HUES6 (cell line): ENCODE data around the gene USP31.
A peak's percentile ranks its signal among the peaks of the same experiment; 100 is the strongest.
"Not testable (repeated sequence)": the region's sequence is repeated elsewhere in the genome, so short reads cannot be mapped to it uniquely, and the experiment has no call there.

Experiments used
- H3K27ac ChIP-seq: 2 replicates; pipeline ENCODE4 v1.7.0; 2013; ENCODE audit warnings: low read depth, mild to moderate bottlenecking, low read length, inconsistent platforms
- H3K27me3 ChIP-seq: 2 replicates; pipeline ENCODE4 v1.6.1; 2013; ENCODE audit warnings: low read length; ENCODE audit not compliant: control insufficient read depth, insufficient read depth
- H3K36me3 ChIP-seq: 2 replicates; pipeline ENCODE4 v1.6.1; 2013; ENCODE audit warnings: low read length; ENCODE audit not compliant: control insufficient read depth, insufficient read depth
- H3K4me1 ChIP-seq: 2 replicates; pipeline ENCODE4 v1.6.1; 2013; ENCODE audit warnings: low read length; ENCODE audit not compliant: control insufficient read depth, insufficient read depth
- H3K4me3 ChIP-seq: 2 replicates; pipeline ENCODE4 v1.5.1; 2013; ENCODE audit warnings: low read depth, low read length
- H3K9ac ChIP-seq: one replicate; pipeline ENCODE4 v1.6.1; 2013; ENCODE audit warnings: mild to moderate bottlenecking, low read length
- H3K9me3 ChIP-seq: 2 replicates; pipeline ENCODE4 v1.6.1; 2013; ENCODE audit warnings: low read depth, low read length; ENCODE audit not compliant: control insufficient read depth, insufficient read depth

Gene USP31

DNA sequence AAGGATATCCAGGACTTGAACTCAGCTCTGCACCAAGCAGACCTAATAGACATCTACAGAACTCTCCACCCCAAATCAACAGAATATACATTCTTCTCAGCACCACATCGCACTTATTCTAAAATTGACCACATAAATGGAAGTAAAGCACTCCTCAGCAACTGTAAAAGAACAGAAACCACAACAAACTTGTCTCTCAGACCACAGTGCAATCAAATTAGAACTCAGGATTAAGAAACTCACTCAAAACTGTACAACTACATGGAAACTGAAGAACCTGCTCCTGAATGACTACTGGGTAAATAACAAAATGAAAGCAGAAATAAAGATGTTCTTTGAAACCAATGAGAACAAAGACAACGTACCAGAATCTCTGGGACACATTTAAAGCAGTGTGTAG is 52.8 kb downstream of the USP31 start:
- not testable (repeated sequence) for H3K4me3 ChIP-seq, H3K27ac ChIP-seq, H3K9me3 ChIP-seq, H3K4me1 ChIP-seq, H3K27me3 ChIP-seq, H3K9ac ChIP-seq
- peaks cover 17% of the 10 kb centered on the region for H3K36me3 ChIP-seq

DNA sequence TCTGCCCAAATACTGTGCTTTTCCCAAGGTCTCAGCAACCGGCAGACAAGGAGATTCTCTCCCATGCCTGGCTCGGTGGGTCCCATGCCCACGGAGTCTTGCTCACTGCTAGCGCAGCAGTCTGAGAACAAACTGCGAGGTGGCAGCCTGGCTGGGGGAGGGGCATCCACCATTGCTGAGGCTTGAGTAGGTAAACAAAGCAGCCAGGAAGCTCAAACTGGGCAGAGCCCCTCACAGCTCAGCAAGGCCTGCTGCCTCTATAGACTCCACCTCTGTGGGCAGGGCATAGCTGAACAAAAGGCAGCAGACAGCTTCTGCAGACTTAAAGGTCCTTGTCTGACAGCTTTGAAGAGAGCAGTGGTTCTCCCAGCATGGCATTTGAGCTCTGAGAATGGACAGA is 55.1 kb downstream of the USP31 start:
- not testable (repeated sequence) for H3K27ac ChIP-seq, H3K4me3 ChIP-seq, H3K9me3 ChIP-seq, H3K27me3 ChIP-seq, H3K9ac ChIP-seq, H3K4me1 ChIP-seq, H3K36me3 ChIP-seq

DNA sequence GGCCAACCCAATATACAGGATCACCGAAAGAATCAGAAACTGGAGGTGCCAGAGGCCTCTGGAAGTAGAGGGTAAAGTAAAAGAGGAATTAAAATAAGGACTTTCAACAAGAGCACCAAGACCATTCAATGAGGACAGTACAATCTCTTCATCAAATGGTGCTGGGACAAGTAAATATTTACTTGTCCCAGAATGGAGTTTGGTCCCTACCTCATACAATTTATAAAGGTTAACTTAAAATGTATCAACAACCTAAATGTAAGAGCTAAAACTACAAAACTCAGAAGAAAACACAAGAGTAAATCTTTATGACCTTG is 56.5 kb downstream of the USP31 start:
- H3K4me1 ChIP-seq = no peaks in the 10 kb centered on the region
- H3K9ac ChIP-seq = no peak overlapping the region
- no peaks in the 10 kb centered on the region for H3K27me3 ChIP-seq
- H3K27ac ChIP-seq = no peak overlapping the region
- no peak overlapping the region for H3K4me3 ChIP-seq
- no peaks in the 10 kb centered on the region for H3K9me3 ChIP-seq
- peaks cover 11% of the 10 kb centered on the region; the same call in 1 of the 2 replicates for H3K36me3 ChIP-seq

DNA sequence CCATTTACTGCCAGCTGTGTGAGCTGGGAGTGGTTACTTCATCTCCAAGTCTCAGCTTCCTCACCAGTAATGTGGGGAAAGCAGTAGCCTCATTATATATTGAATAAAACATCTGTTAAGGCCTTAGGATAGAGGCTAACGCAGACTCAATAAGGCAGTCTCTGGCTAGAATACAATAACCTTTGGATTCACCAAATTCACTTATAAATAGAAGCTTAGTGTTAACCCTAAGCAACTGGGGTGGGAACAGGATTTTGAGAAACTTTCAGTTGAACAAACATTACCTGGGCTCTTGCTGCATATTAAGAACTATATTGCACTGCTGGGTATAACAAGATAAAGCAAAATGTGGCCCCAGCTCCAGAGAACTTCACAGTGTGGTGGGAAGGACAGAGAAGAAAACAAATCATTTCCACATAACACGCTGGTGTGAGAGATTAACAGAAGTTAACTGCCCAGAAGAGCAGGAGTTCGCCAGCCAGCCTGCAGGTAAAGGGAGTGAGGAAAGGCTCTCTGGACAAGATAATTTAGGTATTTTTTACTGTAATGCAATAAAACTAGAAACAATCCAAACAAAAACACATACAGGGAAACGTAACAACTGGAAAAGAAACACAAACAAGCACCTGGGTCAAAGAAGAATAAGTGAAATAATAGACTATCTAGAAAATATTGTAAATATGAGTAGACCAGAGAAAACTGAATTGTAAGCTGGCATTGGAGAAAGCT is 57.0 kb downstream of the USP31 start:
- peaks cover 11% of the 10 kb centered on the region; the same call in 1 of the 2 replicates for H3K36me3 ChIP-seq
- no peaks in the 10 kb centered on the region for H3K9me3 ChIP-seq
- H3K9ac ChIP-seq = no peak overlapping the region
- H3K27ac ChIP-seq = no peak overlapping the region
- no peak overlapping the region for H3K4me3 ChIP-seq
- no peaks in the 10 kb centered on the region for H3K4me1 ChIP-seq
- H3K27me3 ChIP-seq = no peaks in the 10 kb centered on the region

DNA sequence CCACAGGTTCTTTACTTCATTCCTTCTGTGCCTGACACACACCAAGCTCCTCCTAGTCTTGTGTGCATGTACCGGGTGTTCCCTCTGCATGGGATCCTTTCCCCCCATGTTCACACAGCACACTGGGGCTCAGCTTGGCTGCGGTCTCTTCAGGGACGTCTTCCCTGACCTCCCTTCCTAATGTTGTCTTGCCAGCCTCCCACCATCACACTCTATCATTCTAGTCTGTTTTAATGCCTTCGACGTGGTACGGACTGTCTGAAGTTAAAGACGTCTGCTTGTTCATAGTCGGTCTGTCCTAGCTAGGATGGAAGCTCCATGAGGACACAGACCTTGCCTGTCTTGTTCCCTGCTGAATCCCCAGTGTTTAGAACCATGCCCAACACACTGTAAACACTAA is 60.1 kb downstream of the USP31 start:
- Histone ChIP-seq H3K36me3 (peaks cover 16% of the 10 kb centered on the region), H3K27me3 (no peaks in the 10 kb centered on the region), H3K4me1 (peaks cover 11% of the 10 kb centered on the region), H3K4me3 (no peak overlapping the region), H3K9me3 (no peaks in the 10 kb centered on the region), H3K9ac (no peak overlapping the region), H3K27ac (no peak overlapping the region)

DNA sequence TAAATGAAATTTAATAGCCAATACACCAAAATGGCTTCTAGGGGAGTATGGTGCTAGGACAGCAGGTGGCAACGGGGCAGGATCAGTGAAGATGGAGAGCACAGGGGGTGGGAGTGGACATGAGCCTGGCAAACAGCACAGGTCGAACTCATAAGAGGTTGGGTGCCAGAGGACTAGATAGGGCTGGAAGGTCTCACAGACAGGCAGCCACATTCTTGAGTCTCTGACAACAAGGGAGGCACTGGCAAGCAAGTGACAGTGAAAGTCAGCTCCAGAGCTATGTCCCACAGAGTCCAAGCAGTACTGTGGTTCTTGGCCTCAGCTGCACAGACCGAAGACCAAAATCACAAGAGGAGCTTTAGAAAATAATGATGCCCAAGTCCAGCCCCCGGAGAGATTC is 61.2 kb downstream of the USP31 start:
- H3K36me3 ChIP-seq = peaks cover 19% of the 10 kb centered on the region
- H3K27ac ChIP-seq = no peak overlapping the region
- H3K4me3 ChIP-seq = no peak overlapping the region
- peaks cover 11% of the 10 kb centered on the region for H3K4me1 ChIP-seq
- H3K9me3 ChIP-seq = no peaks in the 10 kb centered on the region
- H3K27me3 ChIP-seq = no peaks in the 10 kb centered on the region
- no peak overlapping the region for H3K9ac ChIP-seq

DNA sequence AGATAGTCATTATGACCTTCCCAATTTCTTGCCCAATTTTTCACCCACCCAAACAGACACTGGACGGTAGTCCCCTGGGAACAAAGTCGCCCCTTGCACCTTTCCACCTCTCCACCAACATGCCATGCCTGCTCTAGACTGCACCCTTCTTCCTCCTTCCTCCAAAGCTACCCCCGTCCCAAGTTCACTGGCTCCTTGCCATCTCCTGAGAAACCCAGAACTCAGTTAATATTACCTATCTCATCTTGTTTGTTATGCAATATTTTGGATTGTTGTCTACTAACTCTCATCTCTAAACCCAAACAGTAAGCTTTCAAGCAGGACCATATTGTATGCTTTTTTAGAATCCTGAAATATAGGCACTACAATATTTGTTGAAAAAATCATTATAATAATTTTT is 63.3 kb downstream of the USP31 start:
- no peaks in the 10 kb centered on the region for H3K27me3 ChIP-seq
- H3K9me3 ChIP-seq = no peaks in the 10 kb centered on the region
- H3K9ac ChIP-seq = no peak overlapping the region
- H3K36me3 ChIP-seq = peaks cover 34% of the 10 kb centered on the region
- no peak overlapping the region for H3K27ac ChIP-seq
- peaks cover 19% of the 10 kb centered on the region for H3K4me1 ChIP-seq
- H3K4me3 ChIP-seq = no peak overlapping the region

DNA sequence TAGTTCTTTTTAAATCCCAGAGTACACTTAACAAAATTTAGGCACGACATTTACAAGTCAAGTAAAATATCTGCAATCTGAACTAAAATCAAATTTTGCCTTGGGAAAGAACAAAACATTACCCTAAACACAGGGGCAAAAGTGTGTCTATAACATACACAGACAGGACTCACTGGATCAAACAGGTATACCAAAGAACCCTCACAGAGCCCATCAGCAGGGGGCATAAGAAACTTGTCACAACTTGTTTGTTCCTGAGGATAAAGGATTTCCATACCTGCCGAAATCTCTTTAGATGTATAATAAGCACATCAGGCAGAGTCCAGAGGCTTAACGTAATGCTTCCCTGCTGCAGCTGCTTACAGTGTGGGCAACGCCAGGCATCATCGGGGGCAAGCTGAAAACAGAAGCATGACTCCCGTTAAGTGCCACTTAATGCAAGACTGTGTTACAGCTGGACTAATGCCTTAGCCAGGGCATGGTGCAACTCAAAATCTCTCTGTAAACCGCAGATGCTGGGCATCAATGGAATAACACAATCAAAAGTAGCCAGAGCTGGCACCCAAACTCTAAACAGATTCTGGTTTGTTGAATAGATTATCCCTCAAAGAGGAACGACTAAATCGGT is 67.0 kb downstream of the USP31 start:
- Histone ChIP-seq H3K27me3 (no peaks in the 10 kb centered on the region), H3K4me1 (peaks cover 19% of the 10 kb centered on the region), H3K9ac (no peak overlapping the region), H3K4me3 (no peak overlapping the region), H3K27ac (peak overlapping the region; percentile 66; the same call in 1 of the 2 replicates), H3K9me3 (no peaks in the 10 kb centered on the region), H3K36me3 (peaks cover 44% of the 10 kb centered on the region)

DNA sequence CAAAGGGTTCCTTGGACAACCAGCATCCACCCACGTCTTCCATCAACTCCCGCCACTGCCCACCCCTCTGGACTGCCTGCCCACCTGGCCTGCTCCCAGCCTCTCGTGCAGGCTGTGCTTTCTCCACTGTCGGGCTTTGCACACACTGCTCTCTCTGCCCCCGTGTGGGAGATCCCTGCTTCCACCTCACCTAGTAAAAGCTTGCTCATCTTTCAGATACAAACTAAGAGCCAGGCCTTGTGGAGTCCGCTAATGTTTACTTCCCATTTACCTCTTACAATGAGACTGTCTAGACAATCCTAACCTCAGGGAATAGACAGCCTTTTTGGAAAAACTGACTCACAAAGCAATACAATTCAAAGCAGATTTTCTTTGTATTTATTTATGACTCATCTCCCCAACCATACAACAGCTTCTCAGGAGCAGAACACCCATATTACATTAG is 67.6 kb downstream of the USP31 start:
- no peaks in the 10 kb centered on the region for H3K9me3 ChIP-seq
- no peak overlapping the region for H3K9ac ChIP-seq
- H3K27me3 ChIP-seq = no peaks in the 10 kb centered on the region
- H3K27ac ChIP-seq = peak overlapping the region; percentile 66; the same call in 1 of the 2 replicates
- peaks cover 19% of the 10 kb centered on the region for H3K4me1 ChIP-seq
- H3K4me3 ChIP-seq = no peak overlapping the region
- peaks cover 44% of the 10 kb centered on the region for H3K36me3 ChIP-seq

DNA sequence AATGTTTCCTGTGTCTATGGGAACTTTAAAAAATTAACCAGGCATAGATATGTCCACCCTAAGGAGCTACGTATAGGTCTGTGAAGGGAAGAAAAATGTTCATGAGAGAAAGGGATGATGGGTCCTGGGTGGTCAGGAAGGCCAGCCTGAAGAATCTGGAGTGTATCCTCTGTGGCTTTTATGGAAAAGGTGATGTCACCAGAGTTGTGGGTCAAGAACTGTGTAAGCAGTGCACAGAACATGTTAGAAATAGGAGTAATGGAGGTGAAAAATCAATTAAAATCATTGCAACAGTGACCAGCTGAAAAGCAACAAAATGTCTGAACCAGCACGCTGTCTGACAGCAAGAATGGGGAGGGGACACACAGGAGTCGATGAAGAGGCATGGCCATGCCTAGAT is 68.5 kb downstream of the USP31 start:
- no peak overlapping the region for H3K27ac ChIP-seq
- H3K4me1 ChIP-seq = peaks cover 16% of the 10 kb centered on the region
- no peak overlapping the region for H3K9ac ChIP-seq
- peaks cover 44% of the 10 kb centered on the region for H3K36me3 ChIP-seq
- no peak overlapping the region for H3K4me3 ChIP-seq
- H3K27me3 ChIP-seq = no peaks in the 10 kb centered on the region
- no peaks in the 10 kb centered on the region for H3K9me3 ChIP-seq

DNA sequence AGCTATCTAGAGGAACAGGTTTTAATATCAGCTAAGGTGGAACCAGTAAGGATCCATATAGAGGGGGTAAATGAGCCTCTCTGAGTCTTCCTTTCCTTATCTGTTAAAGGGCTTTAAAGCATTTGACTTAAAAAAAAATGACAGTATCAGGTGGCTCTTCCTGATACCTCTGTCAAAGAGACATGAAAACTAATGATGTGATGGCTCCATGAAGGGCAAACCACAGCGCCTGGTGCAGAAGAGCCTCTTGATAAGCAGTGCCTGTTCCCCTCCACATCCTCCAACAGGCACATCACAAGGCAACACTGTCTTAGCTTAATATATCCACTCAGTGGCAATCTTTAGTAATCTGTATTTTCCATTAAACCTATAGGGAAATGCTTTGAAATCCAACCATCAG is 68.9 kb downstream of the USP31 start:
- no peak overlapping the region for H3K27ac ChIP-seq
- H3K9me3 ChIP-seq = no peaks in the 10 kb centered on the region
- H3K36me3 ChIP-seq = peaks cover 44% of the 10 kb centered on the region
- H3K4me3 ChIP-seq = no peak overlapping the region
- H3K27me3 ChIP-seq = no peaks in the 10 kb centered on the region
- H3K9ac ChIP-seq = no peak overlapping the region
- peaks cover 12% of the 10 kb centered on the region for H3K4me1 ChIP-seq
